Measurements from ENCODE around the gene KRT74.

KRT74 gene

GRCh38 chr12:52606581-52607218 is 33.1 kb upstream of the KRT74 start:
- Histone ChIP-seq H3K9ac (ENCODE audit: low read length) (no peak overlapping the region), H3K9me3 (ENCODE audit: insufficient read depth, low read length) (no peaks in the 10 kb centered on the region), H3K36me3 (ENCODE audit: low read length) (no peaks in the 10 kb centered on the region), H3K79me2 (ENCODE audit: insufficient read depth, low read length) (no peaks in the 10 kb centered on the region), H2AFZ (ENCODE audit: low read depth, low read length, severe bottlenecking) (no peak overlapping the region), H4K20me1 (ENCODE audit: low read depth, low read length) (no peaks in the 10 kb centered on the region), H3K4me2 (ENCODE audit: low read depth, low read length, poor library complexity, severe bottlenecking) (no peak overlapping the region), H3K27me3 (ENCODE audit: low read length) (no peaks in the 10 kb centered on the region), H3K9me2 (replicated peaks; ENCODE audit: insufficient read depth, low read length) (no peaks in the 10 kb centered on the region), H3K27ac (ENCODE audit: low read depth, low read length) (no peak overlapping the region), H3K4me3 (ENCODE audit: insufficient read depth, low read length, poor library complexity, severe bottlenecking) (no peak overlapping the region), H3F3A (ENCODE audit: insufficient read depth) (no peaks in the 10 kb centered on the region)
- no peak for TF ChIP-seq EZH2phosphoT487 (conservative IDR thresholded peaks at IDR 0.05; ENCODE audit: low read length)
- no peak for TF ChIP-seq CTCF (IDR thresholded peaks at IDR 0.05; ENCODE audit: insufficient read depth, low read length, poor library complexity, severe bottlenecking)

- Histone ChIP-seq H3K79me2 (ENCODE audit: insufficient read depth, low read length) (no peaks in the 10 kb centered on the region), H3K27ac (ENCODE audit: low read depth, low read length) (no peak overlapping the region), H3F3A (ENCODE audit: insufficient read depth) (no peaks in the 10 kb centered on the region), H3K4me2 (ENCODE audit: low read depth, low read length, poor library complexity, severe bottlenecking) (no peak overlapping the region), H3K9me2 (replicated peaks; ENCODE audit: insufficient read depth, low read length) (no peaks in the 10 kb centered on the region), H3K27me3 (ENCODE audit: low read length) (no peaks in the 10 kb centered on the region), H3K36me3 (ENCODE audit: low read length) (no peaks in the 10 kb centered on the region), H2AFZ (ENCODE audit: low read depth, low read length, severe bottlenecking) (no peak overlapping the region), H4K20me1 (ENCODE audit: low read depth, low read length) (no peaks in the 10 kb centered on the region), H3K4me3 (ENCODE audit: insufficient read depth, low read length, poor library complexity, severe bottlenecking) (no peak overlapping the region), H3K9ac (ENCODE audit: low read length) (no peak overlapping the region), H3K9me3 (ENCODE audit: insufficient read depth, low read length) (no peaks in the 10 kb centered on the region)
- TF ChIP-seq EZH2phosphoT487 (conservative IDR thresholded peaks at IDR 0.05; ENCODE audit: low read length), result no peak
- TF ChIP-seq CTCF (IDR thresholded peaks at IDR 0.05; ENCODE audit: insufficient read depth, low read length, poor library complexity, severe bottlenecking), result no peak
Observed at GRCh38 chr12:52606096-52606495, 32.5 kb upstream of the KRT74 start.

- H3K27ac ChIP-seq (ENCODE audit: low read depth, low read length), result no peak overlapping the region
- no peak overlapping the region for H2AFZ ChIP-seq (ENCODE audit: low read depth, low read length, severe bottlenecking)
- H3K4me3 ChIP-seq (ENCODE audit: insufficient read depth, low read length, poor library complexity, severe bottlenecking), result no peak overlapping the region
- no peaks in the 10 kb centered on the region for H4K20me1 ChIP-seq (ENCODE audit: low read depth, low read length)
- no peaks in the 10 kb centered on the region for H3K79me2 ChIP-seq (ENCODE audit: insufficient read depth, low read length)
- H3K9ac ChIP-seq (ENCODE audit: low read length), result no peak overlapping the region
- H3K9me2 ChIP-seq (replicated peaks; ENCODE audit: insufficient read depth, low read length), result no peaks in the 10 kb centered on the region
- H3K4me2 ChIP-seq (ENCODE audit: low read depth, low read length, poor library complexity, severe bottlenecking), result no peak overlapping the region
- H3K27me3 ChIP-seq (ENCODE audit: low read length), result no peaks in the 10 kb centered on the region
- H3F3A ChIP-seq (ENCODE audit: insufficient read depth), result no peaks in the 10 kb centered on the region
- TF ChIP-seq CTCF (IDR thresholded peaks at IDR 0.05; ENCODE audit: insufficient read depth, low read length, poor library complexity, severe bottlenecking) (no peak), EZH2phosphoT487 (conservative IDR thresholded peaks at IDR 0.05; ENCODE audit: low read length) (no peak)
- no peaks in the 10 kb centered on the region for H3K9me3 ChIP-seq (ENCODE audit: insufficient read depth, low read length)
- no peaks in the 10 kb centered on the region for H3K36me3 ChIP-seq (ENCODE audit: low read length)
Observed at GRCh38 chr12:52605542-52605941, 31.9 kb upstream of the KRT74 start.
